ENCODE results near the gene MDK.

The MDK gene

DNA sequence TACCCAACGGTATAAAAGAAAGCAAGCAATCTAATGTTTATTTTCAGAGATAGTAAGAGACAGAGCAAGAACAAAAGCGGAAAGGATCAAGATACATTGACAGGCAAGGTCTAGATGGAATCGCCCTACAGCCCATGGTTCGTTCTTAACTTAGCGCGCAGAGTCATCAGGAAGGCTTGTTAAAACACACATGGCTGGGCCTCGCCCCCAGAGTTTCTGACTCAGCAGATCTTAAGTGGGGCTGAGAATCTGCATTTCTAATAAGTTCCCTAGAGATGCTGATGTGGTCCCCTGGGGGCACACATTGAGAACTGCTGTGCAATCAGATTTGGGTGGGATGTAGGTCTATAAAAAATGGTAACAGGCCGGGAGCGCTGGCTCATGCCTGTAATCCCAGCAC lies 45.9 kb downstream of the MDK start:
- no peak overlapping the region for H3K4me3 ChIP-seq (ENCODE audit: low read depth, low read length)
- DNase-seq (ENCODE audit: low read depth): no peak
- TF ChIP-seq, protein P1, sequence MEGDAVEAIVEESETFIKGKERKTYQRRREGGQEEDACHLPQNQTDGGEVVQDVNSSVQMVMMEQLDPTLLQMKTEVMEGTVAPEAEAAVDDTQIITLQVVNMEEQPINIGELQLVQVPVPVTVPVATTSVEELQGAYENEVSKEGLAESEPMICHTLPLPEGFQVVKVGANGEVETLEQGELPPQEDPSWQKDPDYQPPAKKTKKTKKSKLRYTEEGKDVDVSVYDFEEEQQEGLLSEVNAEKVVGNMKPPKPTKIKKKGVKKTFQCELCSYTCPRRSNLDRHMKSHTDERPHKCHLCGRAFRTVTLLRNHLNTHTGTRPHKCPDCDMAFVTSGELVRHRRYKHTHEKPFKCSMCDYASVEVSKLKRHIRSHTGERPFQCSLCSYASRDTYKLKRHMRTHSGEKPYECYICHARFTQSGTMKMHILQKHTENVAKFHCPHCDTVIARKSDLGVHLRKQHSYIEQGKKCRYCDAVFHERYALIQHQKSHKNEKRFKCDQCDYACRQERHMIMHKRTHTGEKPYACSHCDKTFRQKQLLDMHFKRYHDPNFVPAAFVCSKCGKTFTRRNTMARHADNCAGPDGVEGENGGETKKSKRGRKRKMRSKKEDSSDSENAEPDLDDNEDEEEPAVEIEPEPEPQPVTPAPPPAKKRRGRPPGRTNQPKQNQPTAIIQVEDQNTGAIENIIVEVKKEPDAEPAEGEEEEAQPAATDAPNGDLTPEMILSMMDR (IDR thresholded peaks at IDR 0.05; ENCODE audit: control insufficient read depth, extremely low read depth, insufficient read depth): no peak

DNA sequence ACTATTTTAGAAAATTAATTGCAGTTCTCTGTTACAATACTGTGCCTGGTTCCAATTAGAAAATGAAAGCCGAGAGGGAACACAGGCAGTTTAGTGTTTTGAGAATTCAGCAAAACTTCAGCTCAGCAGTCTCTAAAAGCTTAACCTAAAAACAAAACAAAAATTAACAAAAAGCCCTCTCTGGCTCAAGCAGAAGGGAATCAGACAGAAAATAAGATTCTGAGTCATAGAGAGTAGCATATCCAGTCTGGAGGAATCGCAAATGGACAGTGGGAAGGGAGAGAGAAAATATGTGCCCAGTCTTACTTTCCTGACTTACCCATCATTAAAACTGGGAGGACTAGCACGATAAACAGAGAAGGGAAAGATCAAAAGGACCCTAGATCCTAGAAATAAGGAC lies 48.2 kb downstream of the MDK start:
- DNase-seq (ENCODE audit: low read depth): no peak
- TF ChIP-seq, protein P1 (IDR thresholded peaks at IDR 0.05; ENCODE audit: control insufficient read depth, extremely low read depth, insufficient read depth): no peak
- H3K4me3 ChIP-seq (ENCODE audit: low read depth, low read length): no peak overlapping the region

DNA sequence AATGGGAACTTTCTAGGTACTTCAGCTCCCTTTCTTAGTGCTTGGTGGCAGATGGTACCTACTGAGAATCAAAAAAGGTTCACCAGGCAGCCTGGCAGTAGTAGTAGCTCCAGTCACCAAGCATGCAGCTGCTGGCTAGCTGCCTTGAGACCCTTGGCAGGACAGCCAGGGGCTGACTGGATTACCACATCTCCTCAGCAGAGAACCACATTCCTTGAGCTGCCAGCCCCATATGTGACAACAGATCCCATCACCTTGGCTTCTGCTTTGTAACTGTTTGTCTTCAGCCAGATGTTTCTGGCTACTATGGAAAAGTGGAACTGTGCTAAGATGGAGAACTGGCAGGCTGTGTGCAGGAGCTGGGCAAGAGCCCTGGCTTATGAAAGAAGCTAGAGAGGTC lies 49.7 kb downstream of the MDK start:
- TF ChIP-seq, protein P1 (IDR thresholded peaks at IDR 0.05; ENCODE audit: control insufficient read depth, extremely low read depth, insufficient read depth): no peak
- no peak for DNase-seq (ENCODE audit: low read depth)
- no peak overlapping the region for H3K4me3 ChIP-seq (ENCODE audit: low read depth, low read length)
